Cardiac fibroblast (primary cell): ENCODE results near the gene C9.

ENCODE experiments used
- DNase-seq, 2 donors: peaks; one replicate each; pipeline versions ENCODE4 v3.0.0 to v3.0.0-alpha.2; 2010; ENCODE audit warnings: low read depth in 2 of 2
- H3K4me3 ChIP-seq, 2 donors: replicated peaks in 1 of 2; 1 replicate in 1 of 2; 2 replicates in 1 of 2; pipeline ENCODE4 v1.5.1; 2011; ENCODE audit warnings: low read depth in 2 of 2, low read length in 2 of 2, mild to moderate bottlenecking in 2 of 2, moderate library complexity in 1 of 2
- CTCF ChIP-seq: IDR thresholded peaks from one replicate; pipeline ENCODE4 v1.5.1; 2011; ENCODE audit warnings: low read depth, mild to moderate bottlenecking, low read length, inconsistent platforms

The C9 gene

GRCh38 chr5:39364367-39364766 lies at the start of gene C9:
TSS of gene C9 (minus strand) at chr5:39364495. CDS start at chr5:39364464, 31 bp downstream.
- TF ChIP-seq CTCF, result no peak
- H3K4me3 ChIP-seq, result no peak within 1 kb of the TSS
- DNase-seq, result no peak

- no peak for DNase-seq
- H3K4me3 ChIP-seq, result no peak overlapping the region
- no peak for TF ChIP-seq CTCF
These were observed 49.5 kb upstream of the C9 start for GRCh38 chr5:39413771-39414170.

- TF ChIP-seq CTCF, result no peak
- no peak for DNase-seq
- no peak overlapping the region for H3K4me3 ChIP-seq
These were observed 48.6 kb upstream of the C9 start for GRCh38 chr5:39412721-39413394.

GRCh38 chr5:39411985-39412384 lies 47.7 kb upstream of the C9 start:
- DNase-seq, result no peak
- no peak for TF ChIP-seq CTCF
- H3K4me3 ChIP-seq, result no peak overlapping the region

- peak; percentile 65 to 86 for DNase-seq
- H3K4me3 ChIP-seq, result no peak overlapping the region
- no peak for TF ChIP-seq CTCF
These were observed 46.8 kb upstream of the C9 start for GRCh38 chr5:39411061-39411460.

GRCh38 chr5:39409033-39409432 lies 44.7 kb upstream of the C9 start:
- no peak overlapping the region for H3K4me3 ChIP-seq
- DNase-seq, result no peak
- no peak for TF ChIP-seq CTCF
